CD4-positive, CD25-positive, alpha-beta regulatory T cell (primary cell): ENCODE data around the gene OLA1. TPM values are rescaled to one million over a fixed set of nuclear protein-coding genes. Genes with fewer than 3 reads are reported as not detected.

Experiments
- ATAC-seq, 2 donors: fragments of 150-1000 bp; cut with Tn5 transposase; one replicate each; pipeline ENCODE4 v1.10.0; 2021; ENCODE audit warnings: low read depth in 2 of 2, moderate number of reproducible peaks in 2 of 2, moderate library complexity in 1 of 2
- DNase-seq, 3 donors: peaks; one replicate each; pipeline versions ENCODE4 v3.0.0 to v3.0.0-alpha.2; 2012 to 2022; ENCODE audit warnings: mixed read lengths in 1 of 3
- H3K27ac ChIP-seq: one replicate; pipeline ENCODE4 v1.7.0; 2013; ENCODE audit warnings: mild to moderate bottlenecking, low read length; ENCODE audit not compliant: insufficient read depth, poor library complexity, severe bottlenecking
- H3K27me3 ChIP-seq: one replicate; pipeline ENCODE4 v1.7.0; 2013; ENCODE audit warnings: low read length; ENCODE audit not compliant: control insufficient read depth, insufficient read depth
- H3K36me3 ChIP-seq: one replicate; pipeline ENCODE4 v1.7.0; 2013; ENCODE audit warnings: mild to moderate bottlenecking, low read length, moderate library complexity; ENCODE audit not compliant: control insufficient read depth, insufficient read depth
- H3K4me1 ChIP-seq: 2 replicates; pipeline ENCODE4 v1.7.0; 2013; ENCODE audit warnings: mild to moderate bottlenecking, low read length; ENCODE audit not compliant: insufficient read depth, control insufficient read depth, poor library complexity, severe bottlenecking
- H3K4me3 ChIP-seq: one replicate; pipeline ENCODE4 v1.7.0; 2013; ENCODE audit warnings: low read depth, mild to moderate bottlenecking, low read length, moderate library complexity
- H3K9me3 ChIP-seq, 2 experiments: 1 replicate in 1 of 2; 2 replicates in 1 of 2; pipeline ENCODE4 v1.7.0; 2013; ENCODE audit warnings: low read length in 2 of 2, mild to moderate bottlenecking in 1 of 2, moderate library complexity in 1 of 2; ENCODE audit not compliant: control insufficient read depth in 2 of 2
- H3K27ac Mint-ChIP-seq, 3 donors: one replicate each; pipeline ENCODE4 v1.8.0; 2020 to 2022; ENCODE audit warnings: mild to moderate bottlenecking in 3 of 3, mixed read lengths in 3 of 3, moderate library complexity in 2 of 3
- H3K27me3 Mint-ChIP-seq: one replicate; pipeline ENCODE4 v1.8.0; 2022; ENCODE audit warnings: mild to moderate bottlenecking, mixed read lengths
- H3K36me3 Mint-ChIP-seq: one replicate; pipeline ENCODE4 v1.8.0; 2020; ENCODE audit warnings: mixed read lengths
- H3K4me1 Mint-ChIP-seq, 4 donors: one replicate each; pipeline ENCODE4 v1.8.0; 2020 to 2022; ENCODE audit warnings: mixed read lengths in 4 of 4, mild to moderate bottlenecking in 1 of 4
- H3K4me3 Mint-ChIP-seq, 4 donors: one replicate each; pipeline ENCODE4 v1.8.0; 2020 to 2022; ENCODE audit warnings: mild to moderate bottlenecking in 4 of 4, mixed read lengths in 4 of 4, moderate library complexity in 3 of 4
- H3K9me3 Mint-ChIP-seq, 7 donors: one replicate each; pipeline ENCODE4 v1.8.0; 2020 to 2022; ENCODE audit warnings: mixed read lengths in 7 of 7, mild to moderate bottlenecking in 3 of 7, moderate library complexity in 2 of 7
- polyA plus RNA-seq, 4 donors: library from polyadenylated mRNA; unstranded; fragments of 300-500 nt; fragmentation: Illumina TruSeq; gene quantifications; one replicate each; pipeline ENCODE4 v1.2.3, GENCODE V29; 2021
- total RNA-seq: library from RNA; stranded (reverse); gene quantifications from one replicate; pipeline ENCODE4 v1.2.3, GENCODE V29; 2022

The OLA1 gene
- total and polyA plus RNA-seq, 5 donors from 2014 or later, result 36.9 to 77.4 (median 59.9) TPM

DNA sequence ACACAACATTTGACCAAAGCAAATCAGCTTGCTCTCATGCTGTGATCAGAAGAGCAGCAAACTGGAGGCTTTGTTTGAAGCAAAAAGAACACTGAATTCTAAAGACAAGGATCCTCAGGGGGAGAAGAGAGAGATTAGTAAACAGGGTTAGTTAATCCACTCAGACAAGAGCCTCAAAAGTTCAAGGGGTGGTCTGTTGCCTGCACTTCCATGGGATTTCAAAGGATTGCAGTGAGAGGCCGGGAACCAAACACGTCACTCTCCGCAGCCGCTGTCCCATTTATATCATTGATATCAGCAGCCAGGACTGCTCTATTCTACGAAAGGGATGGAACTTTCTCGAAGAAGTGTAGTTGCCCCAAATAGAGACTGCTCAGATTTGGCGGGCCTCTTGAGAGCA is 185.4 kb downstream of the OLA1 start:
- Mint-ChIP-seq H3K4me1 (peaks cover 0 to 5% (median 0%) of the 10 kb centered on the region in 4 donors), H3K9me3 (peaks cover 3 to 7% (median 4%) of the 10 kb centered on the region in 7 donors), H3K36me3 (peaks cover 3% of the 10 kb centered on the region), H3K4me3 (no peak overlapping the region), H3K27me3 (peaks cover 38% of the 10 kb centered on the region), H3K27ac (no peak overlapping the region)
- Histone ChIP-seq H3K36me3 (no peaks in the 10 kb centered on the region), H3K9me3 (peaks cover 8 to 12% of the 10 kb centered on the region in 2 experiments), H3K27ac (no peak overlapping the region), H3K4me1 (no peaks in the 10 kb centered on the region), H3K4me3 (no peak overlapping the region), H3K27me3 (peaks cover 10% of the 10 kb centered on the region)
- ATAC-seq (no peak), DNase-seq (no peak)

DNA sequence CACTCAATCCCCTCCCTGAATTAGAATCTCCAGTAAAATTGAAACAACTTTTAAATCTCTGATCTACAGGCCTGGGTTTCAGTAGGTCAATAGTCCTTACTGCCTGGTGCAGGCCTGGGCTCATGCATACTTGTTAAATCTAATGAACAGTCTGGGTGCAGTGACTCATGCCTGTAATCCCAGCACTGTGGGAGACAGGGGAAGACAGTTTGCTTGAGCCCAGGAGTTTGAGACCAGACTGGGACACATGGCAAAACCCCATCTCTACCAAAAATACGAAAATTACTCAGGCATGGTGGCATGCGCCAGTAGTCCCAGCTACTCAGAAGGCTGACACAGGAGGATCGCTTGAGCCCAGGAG is 188.5 kb downstream of the OLA1 start:
- ATAC-seq (no peak), DNase-seq (no peak)
- Mint-ChIP-seq H3K4me1 (no peaks in the 10 kb centered on the region), H3K36me3 (peaks cover 4% of the 10 kb centered on the region), H3K9me3 (peaks cover 0 to 11% (median 3%) of the 10 kb centered on the region in 7 donors), H3K27ac (no peak overlapping the region), H3K4me3 (no peak overlapping the region), H3K27me3 (peaks cover 38% of the 10 kb centered on the region)
- H3K4me3 ChIP-seq, result no peak overlapping the region
- H3K9me3 ChIP-seq, result peaks cover 8 to 12% of the 10 kb centered on the region in 2 experiments
- H3K36me3 ChIP-seq, result no peaks in the 10 kb centered on the region
- peaks cover 10% of the 10 kb centered on the region for H3K27me3 ChIP-seq
- no peak overlapping the region for H3K27ac ChIP-seq
- no peaks in the 10 kb centered on the region for H3K4me1 ChIP-seq

DNA sequence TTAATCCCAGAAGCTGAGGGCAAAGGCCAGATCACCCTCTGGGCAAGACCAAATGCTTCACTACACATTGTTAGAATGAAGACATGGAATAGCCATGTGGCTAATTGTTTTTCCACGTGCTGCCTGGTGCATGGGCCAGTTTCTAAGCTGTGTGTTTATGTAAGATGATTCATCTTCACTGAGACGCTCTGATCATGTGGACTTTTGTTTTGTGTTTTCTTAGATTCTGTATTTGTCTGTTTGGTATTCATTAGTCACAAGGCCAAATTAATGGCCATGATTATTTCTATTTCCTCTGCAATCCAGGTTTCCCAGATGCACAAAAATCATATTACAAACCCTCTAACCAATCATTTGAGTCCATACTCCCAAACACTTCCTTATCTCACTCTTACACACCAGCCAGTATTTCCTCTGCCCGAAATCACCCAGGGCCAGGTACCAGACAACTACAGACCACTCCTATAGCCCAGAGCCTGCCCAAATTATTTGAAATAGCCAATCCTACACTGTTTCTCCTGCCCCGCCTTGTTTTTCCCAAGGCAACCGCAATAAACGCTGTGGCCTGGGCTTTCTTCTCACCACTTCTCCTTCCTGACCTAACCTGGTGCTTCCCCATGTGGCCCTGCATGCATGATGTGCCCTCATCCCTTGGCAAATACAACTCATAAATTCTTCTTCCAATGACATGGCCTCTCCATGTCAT is 189.0 kb downstream of the OLA1 start:
- no peak overlapping the region for H3K4me3 ChIP-seq
- no peak for ATAC-seq
- peaks cover 10% of the 10 kb centered on the region for H3K27me3 ChIP-seq
- H3K4me1 ChIP-seq, result no peaks in the 10 kb centered on the region
- Mint-ChIP-seq H3K4me1 (no peaks in the 10 kb centered on the region), H3K27ac (no peak overlapping the region), H3K36me3 (peaks cover 4% of the 10 kb centered on the region), H3K27me3 (peaks cover 39% of the 10 kb centered on the region), H3K4me3 (no peak overlapping the region), H3K9me3 (peaks cover 0 to 11% (median 3%) of the 10 kb centered on the region in 7 donors)
- H3K9me3 ChIP-seq, result peaks cover 8 to 12% of the 10 kb centered on the region in 2 experiments
- H3K36me3 ChIP-seq, result no peaks in the 10 kb centered on the region
- H3K27ac ChIP-seq, result no peak overlapping the region
- no peak for DNase-seq

DNA sequence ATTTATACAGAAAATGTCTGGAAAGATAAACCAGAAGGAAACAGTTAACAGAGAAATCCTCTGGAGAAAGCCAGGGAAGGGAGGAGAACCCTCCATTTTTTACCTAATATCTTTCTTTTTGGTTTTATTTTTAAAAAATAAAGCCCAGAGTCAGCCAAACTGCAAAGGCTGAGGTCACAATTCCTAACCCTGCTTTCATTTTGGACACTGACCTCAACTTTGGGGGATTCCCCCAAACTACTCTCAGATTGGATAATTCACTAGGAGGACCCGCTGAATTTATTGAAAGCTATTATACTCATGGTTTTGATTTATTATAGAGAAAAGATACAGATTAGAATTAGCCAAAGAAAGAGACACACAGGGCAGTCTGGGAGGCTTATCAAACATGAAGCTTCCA is 189.9 kb downstream of the OLA1 start:
- H3K4me3 ChIP-seq, result no peak overlapping the region
- Mint-ChIP-seq H3K4me1 (no peaks in the 10 kb centered on the region), H3K27me3 (peaks cover 40% of the 10 kb centered on the region), H3K9me3 (peaks cover 0 to 11% (median 3%) of the 10 kb centered on the region in 7 donors), H3K36me3 (peaks cover 4% of the 10 kb centered on the region), H3K27ac (no peak overlapping the region), H3K4me3 (no peak overlapping the region)
- H3K4me1 ChIP-seq, result no peaks in the 10 kb centered on the region
- no peaks in the 10 kb centered on the region for H3K36me3 ChIP-seq
- DNase-seq, result no peak
- no peak overlapping the region for H3K27ac ChIP-seq
- no peak for ATAC-seq
- H3K27me3 ChIP-seq, result peaks cover 7% of the 10 kb centered on the region
- peaks cover 8 to 12% of the 10 kb centered on the region in 2 experiments for H3K9me3 ChIP-seq

DNA sequence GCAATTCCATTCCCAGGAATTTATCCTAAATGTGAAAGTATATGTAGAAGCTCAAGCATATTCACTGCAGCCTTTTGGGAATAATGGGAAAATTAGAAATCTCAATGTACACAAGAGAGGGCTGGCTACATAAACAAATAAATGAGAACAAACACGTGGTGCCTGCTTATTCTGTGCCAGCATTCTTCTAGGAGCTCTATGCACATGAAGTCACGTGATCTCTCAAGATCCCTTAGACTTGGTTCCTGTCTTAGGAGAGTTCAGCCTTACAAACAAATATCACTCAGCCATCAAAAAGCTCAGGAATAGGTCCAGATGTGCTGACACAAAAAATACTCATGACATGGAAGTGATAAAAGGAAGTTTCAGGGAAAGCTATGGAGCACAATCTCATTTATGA is 190.3 kb downstream of the OLA1 start:
- Mint-ChIP-seq H3K9me3 (peaks cover 0 to 11% (median 3%) of the 10 kb centered on the region in 7 donors), H3K27me3 (peaks cover 38% of the 10 kb centered on the region), H3K4me3 (no peak overlapping the region), H3K36me3 (peaks cover 4% of the 10 kb centered on the region), H3K27ac (no peak overlapping the region), H3K4me1 (no peaks in the 10 kb centered on the region)
- H3K4me1 ChIP-seq, result no peaks in the 10 kb centered on the region
- H3K27ac ChIP-seq, result no peak overlapping the region
- DNase-seq (no peak), ATAC-seq (no peak)
- H3K36me3 ChIP-seq, result no peaks in the 10 kb centered on the region
- H3K4me3 ChIP-seq, result no peak overlapping the region
- H3K9me3 ChIP-seq, result peaks cover 8 to 12% of the 10 kb centered on the region in 2 experiments
- H3K27me3 ChIP-seq, result peaks cover 7% of the 10 kb centered on the region

DNA sequence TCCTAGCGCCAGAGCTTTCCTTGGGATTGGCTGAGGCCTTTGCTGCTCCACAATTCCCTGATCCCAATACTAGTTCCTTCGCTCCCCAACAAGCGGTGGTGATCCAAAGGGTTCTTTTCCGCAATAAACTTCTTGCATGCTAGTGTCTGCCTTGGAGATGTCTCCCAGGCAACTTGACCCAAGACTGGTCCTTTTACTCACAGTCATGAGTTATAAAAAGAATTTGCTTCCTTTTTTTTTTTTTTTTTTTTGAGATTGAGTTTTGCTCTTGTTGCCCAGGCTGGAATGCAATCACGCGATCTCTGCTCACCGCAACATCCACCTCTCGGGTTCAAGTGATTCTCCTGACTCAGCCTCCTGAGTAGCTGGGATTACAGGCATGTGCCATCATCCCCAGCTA is 193.4 kb downstream of the OLA1 start:
- Mint-ChIP-seq H3K36me3 (peaks cover 4% of the 10 kb centered on the region), H3K9me3 (peaks cover 0 to 11% (median 3%) of the 10 kb centered on the region in 7 donors), H3K4me3 (no peak overlapping the region), H3K27me3 (peaks cover 37% of the 10 kb centered on the region), H3K27ac (no peak overlapping the region), H3K4me1 (no peaks in the 10 kb centered on the region)
- no peak for ATAC-seq
- H3K36me3 ChIP-seq, result no peaks in the 10 kb centered on the region
- no peak for DNase-seq
- H3K27ac ChIP-seq, result no peak overlapping the region
- H3K27me3 ChIP-seq, result peaks cover 11% of the 10 kb centered on the region
- no peak overlapping the region for H3K4me3 ChIP-seq
- no peaks in the 10 kb centered on the region for H3K4me1 ChIP-seq
- H3K9me3 ChIP-seq, result peaks cover 8 to 12% of the 10 kb centered on the region in 2 experiments

DNA sequence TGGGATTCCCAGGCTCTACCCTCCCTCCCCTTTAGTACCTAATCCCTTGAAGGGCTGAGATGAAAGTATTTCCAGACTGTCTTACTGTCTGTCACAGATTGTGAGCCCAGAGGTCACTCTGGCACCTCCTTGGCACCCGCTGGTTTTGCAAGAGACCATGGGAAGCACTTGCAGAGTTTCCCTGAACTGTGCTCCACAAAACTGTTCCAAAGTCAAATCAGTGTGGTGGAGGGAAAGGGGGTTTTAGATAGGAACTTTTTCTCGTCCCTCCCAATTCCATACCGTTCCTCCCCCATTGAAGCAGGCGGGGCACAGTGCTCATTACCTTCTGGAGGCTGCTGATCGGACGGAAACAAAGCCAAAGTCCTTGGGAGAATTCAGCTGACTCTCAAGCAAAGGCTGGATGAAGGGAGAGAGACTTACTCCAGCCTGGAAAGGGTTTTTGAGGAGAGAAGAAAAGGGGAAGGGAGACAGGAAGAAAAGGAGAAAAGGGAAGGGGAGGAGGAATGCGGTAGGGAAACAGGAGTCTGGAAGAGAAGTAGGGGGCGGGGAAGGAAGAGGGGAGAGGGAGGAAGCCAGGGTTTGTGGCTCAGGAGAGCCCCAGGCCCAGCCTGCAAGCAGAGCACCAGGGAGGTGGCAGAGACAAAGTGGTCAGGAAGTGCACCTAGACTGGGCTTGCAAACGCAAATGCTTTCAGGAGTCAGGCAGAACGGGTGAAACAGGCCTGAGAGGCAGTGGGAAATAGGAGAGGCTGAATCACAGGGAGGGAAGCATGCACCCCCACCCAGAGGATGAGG is 194.8 kb downstream of the OLA1 start:
- Mint-ChIP-seq H3K27me3 (peaks cover 35% of the 10 kb centered on the region), H3K27ac (no peak overlapping the region)
- ATAC-seq, result no peak

More for the DNA sequence above, 194.8 kb downstream of the OLA1 start:
- H3K36me3 Mint-ChIP-seq, result peaks cover 4% of the 10 kb centered on the region
- DNase-seq, result no peak
- peaks cover 0 to 6% of the 10 kb centered on the region in 2 experiments for H3K9me3 ChIP-seq
- no peaks in the 10 kb centered on the region for H3K36me3 ChIP-seq
- no peak overlapping the region for H3K4me3 ChIP-seq
- H3K9me3 Mint-ChIP-seq, result peaks cover 0 to 4% (median 3%) of the 10 kb centered on the region in 7 donors
- H3K4me1 Mint-ChIP-seq, result no peaks in the 10 kb centered on the region
- H3K27ac ChIP-seq, result no peak overlapping the region
- no peaks in the 10 kb centered on the region for H3K4me1 ChIP-seq
- H3K4me3 Mint-ChIP-seq, result no peak overlapping the region
- peaks cover 6% of the 10 kb centered on the region for H3K27me3 ChIP-seq
